ENCODE data around the gene FAR1.
A peak's percentile ranks its signal among the peaks of the same experiment; 100 is the strongest.

The FAR1 gene

DNA sequence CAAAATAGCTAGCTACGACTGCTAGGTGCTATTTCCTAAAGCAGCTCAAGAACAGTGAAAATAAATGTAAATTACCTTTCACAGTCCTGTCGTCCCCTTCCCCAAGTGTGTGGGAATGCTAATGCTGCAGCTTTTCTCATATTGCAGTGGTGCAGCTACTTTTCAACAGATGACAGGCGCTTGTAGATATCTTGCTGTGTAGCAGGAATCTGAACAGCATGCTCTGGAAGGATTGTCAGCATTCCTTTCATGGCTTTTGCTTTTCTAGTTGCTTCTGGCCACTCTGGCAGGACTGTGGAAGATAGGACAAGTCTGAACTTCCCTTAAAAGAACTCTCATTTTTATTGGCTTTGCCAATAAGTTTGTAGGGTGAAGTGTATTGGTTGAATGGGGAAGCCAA lies 18.8 kb downstream of the FAR1 start:
- DNase-seq (no peak), ATAC-seq (no peak)
- Mint-ChIP-seq H3K27me3 (no peaks in the 10 kb centered on the region), H3K4me3 (no peak overlapping the region), H3K4me1 (no peaks in the 10 kb centered on the region), H3K9me3 (no peaks in the 10 kb centered on the region), H3K27ac (no peak overlapping the region)

DNA sequence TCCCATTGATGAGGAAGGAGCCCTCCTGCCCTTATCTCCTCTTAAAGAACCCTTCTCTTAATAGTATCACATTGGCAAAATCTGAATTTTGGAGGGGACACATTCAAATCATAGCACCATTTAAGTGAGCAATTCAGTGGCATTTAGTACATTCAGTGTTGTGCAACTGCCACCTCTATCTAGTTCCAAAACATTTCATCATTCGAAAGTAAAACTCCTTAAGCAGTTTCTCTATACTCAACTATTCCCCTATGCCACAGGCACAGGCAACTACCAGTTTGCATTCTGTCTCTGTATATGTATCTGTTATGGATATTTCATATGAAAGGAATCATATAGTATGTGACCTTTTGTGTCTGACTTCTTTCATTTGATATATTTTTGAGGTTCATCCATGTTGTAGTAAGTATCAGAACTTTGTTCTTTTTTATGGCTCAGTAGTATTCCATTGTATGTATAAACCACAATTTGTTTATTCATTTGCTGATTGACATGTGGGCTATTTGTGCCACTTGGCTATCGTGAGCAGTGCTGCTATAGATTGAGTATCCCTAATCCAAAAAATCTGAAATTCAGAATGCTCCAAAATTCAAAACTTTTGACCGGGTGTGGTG lies 22.9 kb downstream of the FAR1 start:
- H3K4me3 Mint-ChIP-seq = no peak overlapping the region
- peaks cover 5% of the 10 kb centered on the region for H3K4me1 Mint-ChIP-seq
- H3K27me3 Mint-ChIP-seq = no peaks in the 10 kb centered on the region
- no peaks in the 10 kb centered on the region for H3K9me3 Mint-ChIP-seq
- no peak for ATAC-seq
- DNase-seq = no peak
- H3K27ac Mint-ChIP-seq = no peak overlapping the region

DNA sequence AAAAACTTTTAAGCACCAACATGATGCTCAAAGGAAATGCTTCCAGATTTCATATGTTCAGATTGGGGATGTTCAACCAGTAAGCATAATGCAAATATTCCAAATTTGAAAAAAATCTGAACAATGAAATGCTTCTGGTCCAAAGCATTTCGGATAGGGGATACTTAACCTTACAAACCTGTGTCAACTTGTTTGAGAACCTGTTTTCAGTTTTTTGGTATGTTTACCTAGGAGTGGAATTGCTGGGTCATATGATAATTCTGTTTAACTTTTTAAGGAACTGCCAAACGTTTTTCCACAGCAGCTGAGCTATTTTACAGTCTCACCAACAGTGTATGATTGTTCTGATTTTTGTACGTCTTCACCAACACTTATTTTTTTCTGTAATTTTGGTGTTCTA lies 23.7 kb downstream of the FAR1 start:
- H3K27me3 Mint-ChIP-seq = no peaks in the 10 kb centered on the region
- H3K4me3 Mint-ChIP-seq = no peak overlapping the region
- ATAC-seq = no peak
- H3K27ac Mint-ChIP-seq = no peak overlapping the region
- DNase-seq = no peak
- peaks cover 5% of the 10 kb centered on the region for H3K4me1 Mint-ChIP-seq
- no peaks in the 10 kb centered on the region for H3K9me3 Mint-ChIP-seq

DNA sequence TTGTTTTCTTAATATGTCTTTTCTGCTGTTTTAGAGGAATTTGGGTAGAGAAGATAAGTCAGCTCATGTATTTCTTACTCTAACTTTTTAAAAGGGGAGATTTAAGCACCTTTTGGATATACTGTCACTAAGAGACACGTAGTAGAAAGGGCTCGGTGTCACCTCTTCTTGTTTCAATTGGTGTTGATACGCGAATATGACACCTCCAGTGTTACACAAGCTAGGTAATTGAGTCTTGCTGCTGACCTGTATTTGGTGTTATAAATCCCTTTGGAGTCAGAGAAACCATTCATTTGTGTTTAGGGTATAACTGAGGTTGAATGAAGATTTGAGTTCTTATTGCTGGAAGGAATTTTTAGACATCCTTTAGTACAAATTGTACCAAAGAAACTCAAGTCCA lies 25.6 kb downstream of the FAR1 start:
- no peaks in the 10 kb centered on the region for H3K27me3 Mint-ChIP-seq
- ATAC-seq (no peak), DNase-seq (no peak)
- H3K9me3 Mint-ChIP-seq = no peaks in the 10 kb centered on the region
- H3K4me3 Mint-ChIP-seq = no peak overlapping the region
- H3K4me1 Mint-ChIP-seq = peaks cover 5% of the 10 kb centered on the region
- peak overlapping the region in 1 of 2 donors; percentile 28 for H3K27ac Mint-ChIP-seq

DNA sequence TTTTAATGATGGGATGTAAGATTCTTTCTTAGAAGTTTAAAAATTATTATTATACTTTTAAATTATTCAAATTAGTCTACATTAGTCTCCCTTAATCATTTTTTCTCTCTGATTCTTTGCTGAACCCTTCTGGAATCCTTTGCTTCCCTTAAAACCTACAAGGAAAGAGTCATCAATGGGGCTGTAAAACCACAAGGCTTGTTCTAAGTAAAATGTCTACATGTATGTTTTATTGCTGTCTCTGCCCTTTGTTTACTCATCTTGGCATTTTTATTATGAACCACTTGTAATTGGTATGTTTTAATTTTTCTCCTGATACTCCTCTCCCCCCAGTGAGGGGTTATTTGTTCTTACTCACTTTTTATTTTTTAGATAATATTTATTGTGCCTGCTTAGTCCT lies 27.4 kb downstream of the FAR1 start:
- DNase-seq (no peak), ATAC-seq (no peak)
- H3K27me3 Mint-ChIP-seq = no peaks in the 10 kb centered on the region
- H3K4me3 Mint-ChIP-seq = no peak overlapping the region
- H3K9me3 Mint-ChIP-seq = no peaks in the 10 kb centered on the region
- H3K27ac Mint-ChIP-seq = no peak overlapping the region
- peaks cover 5% of the 10 kb centered on the region for H3K4me1 Mint-ChIP-seq

DNA sequence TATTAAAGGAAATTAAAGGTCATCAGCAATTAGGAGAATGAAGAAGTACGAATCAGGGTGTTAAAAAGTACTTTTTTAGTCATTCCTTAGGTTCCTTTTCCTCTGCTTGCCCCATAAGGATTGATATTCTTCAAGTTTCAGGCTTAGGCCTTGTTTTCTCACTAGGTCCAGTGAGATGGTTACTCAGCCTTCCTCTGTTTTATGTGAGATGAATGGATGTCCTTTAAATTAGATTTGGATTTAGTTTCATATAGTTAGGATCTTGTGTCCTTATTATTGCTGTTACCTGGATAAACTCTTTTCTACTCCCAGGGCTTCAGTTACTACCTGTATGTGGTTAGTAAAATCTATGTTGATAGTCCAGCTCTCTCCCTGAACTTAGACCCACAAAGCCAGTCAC lies 29.2 kb downstream of the FAR1 start:
- Mint-ChIP-seq H3K9me3 (no peaks in the 10 kb centered on the region), H3K4me3 (no peak overlapping the region), H3K4me1 (peaks cover 5% of the 10 kb centered on the region), H3K27me3 (no peaks in the 10 kb centered on the region), H3K27ac (no peak overlapping the region)
- DNase-seq = no peak
- ATAC-seq = no peak

DNA sequence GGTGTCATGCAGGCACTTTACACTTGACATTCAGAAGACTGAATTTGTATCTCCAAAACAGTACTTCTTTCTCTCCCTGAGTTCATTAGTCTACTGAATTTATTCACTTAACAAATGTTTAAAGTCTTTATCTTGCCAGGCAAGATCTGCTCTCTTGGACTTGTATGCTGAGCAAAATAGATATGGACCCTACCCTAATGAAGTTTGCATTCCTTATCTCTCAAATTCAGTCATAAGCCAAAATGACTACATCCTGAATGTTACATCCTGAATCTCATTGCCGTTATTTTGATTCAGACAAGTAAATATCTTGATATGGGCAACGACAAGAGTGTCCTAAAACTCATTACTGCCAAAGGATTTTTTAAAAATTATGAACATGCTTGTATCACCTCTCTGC lies 29.7 kb downstream of the FAR1 start:
- Mint-ChIP-seq H3K4me3 (no peak overlapping the region), H3K9me3 (no peaks in the 10 kb centered on the region), H3K27me3 (no peaks in the 10 kb centered on the region), H3K27ac (no peak overlapping the region), H3K4me1 (peaks cover 5% of the 10 kb centered on the region)
- DNase-seq (no peak), ATAC-seq (no peak)

DNA sequence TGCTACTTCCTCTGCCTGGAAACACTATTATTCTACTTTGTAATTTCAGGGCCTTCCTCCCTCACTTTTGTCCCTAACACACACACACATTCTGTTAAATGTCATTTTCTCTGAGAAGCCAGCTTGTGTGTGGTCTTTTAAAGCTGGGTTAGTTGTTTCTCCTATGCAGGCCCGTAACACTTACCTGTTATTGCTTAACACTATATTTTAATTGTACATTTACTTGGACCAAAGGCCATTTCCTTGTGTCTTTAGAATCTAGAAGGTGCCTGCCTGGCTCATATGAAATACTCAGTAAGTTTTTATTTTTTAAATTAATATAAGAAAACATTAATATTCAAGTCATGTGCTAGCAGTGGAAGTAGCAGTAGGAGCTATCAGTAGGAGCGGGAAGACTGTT lies 30.6 kb downstream of the FAR1 start:
- no peak overlapping the region for H3K27ac Mint-ChIP-seq

DNA sequence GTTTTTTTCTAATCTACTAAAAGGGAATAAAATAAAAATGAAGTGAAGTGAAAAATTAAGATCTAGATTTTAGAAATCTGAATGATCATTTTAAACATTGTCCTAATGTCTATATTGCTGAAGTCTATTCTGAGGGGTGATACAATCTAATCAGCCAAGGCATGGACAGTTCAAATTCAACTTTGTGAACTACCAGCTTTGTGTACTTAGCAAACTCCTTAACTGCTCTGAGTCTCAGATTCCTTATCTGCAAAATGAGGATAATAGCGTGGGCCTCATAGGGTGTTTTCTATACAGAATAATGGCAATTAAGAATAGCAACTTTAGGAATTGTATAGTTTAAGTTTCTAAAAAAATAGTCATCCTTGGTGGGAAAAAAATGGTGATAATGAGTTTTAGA lies 31.4 kb downstream of the FAR1 start:
- Mint-ChIP-seq H3K27ac (no peak overlapping the region), H3K4me3 (no peak overlapping the region)

More for the DNA sequence above, 30.6 kb downstream of the FAR1 start:
- H3K4me1 Mint-ChIP-seq = peaks cover 2% of the 10 kb centered on the region
- no peaks in the 10 kb centered on the region for H3K9me3 Mint-ChIP-seq
- no peak overlapping the region for H3K4me3 Mint-ChIP-seq
- no peaks in the 10 kb centered on the region for H3K27me3 Mint-ChIP-seq
- ATAC-seq (no peak), DNase-seq (no peak)

DNA sequence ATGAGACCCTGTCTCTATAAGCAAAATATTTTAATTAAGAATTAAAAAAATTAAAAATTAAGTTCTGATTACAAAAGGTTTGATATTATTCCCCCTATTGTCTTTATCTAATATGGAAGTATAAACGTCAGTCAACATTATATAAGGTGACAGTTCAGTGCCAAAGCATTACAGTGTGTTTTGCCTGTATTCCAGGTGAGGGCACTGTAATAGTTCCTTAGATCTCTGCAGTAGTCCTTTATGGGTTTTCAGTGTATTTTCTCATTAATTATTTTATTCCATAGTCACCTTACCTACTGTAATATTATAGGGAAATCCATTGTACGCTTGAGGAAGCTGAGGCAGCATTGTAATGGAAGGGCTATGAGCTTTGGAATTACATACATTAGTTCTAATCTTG lies 33.0 kb downstream of the FAR1 start:
- H3K4me3 Mint-ChIP-seq = no peak overlapping the region
- H3K27ac Mint-ChIP-seq = no peak overlapping the region
- H3K27me3 Mint-ChIP-seq = no peaks in the 10 kb centered on the region
- no peaks in the 10 kb centered on the region for H3K4me1 Mint-ChIP-seq
- DNase-seq (no peak), ATAC-seq (no peak)
- no peaks in the 10 kb centered on the region for H3K9me3 Mint-ChIP-seq

More for the DNA sequence above, 31.4 kb downstream of the FAR1 start:
- H3K4me1 Mint-ChIP-seq = no peaks in the 10 kb centered on the region
- DNase-seq (no peak), ATAC-seq (no peak)
- H3K27me3 Mint-ChIP-seq = no peaks in the 10 kb centered on the region
- H3K9me3 Mint-ChIP-seq = no peaks in the 10 kb centered on the region

DNA sequence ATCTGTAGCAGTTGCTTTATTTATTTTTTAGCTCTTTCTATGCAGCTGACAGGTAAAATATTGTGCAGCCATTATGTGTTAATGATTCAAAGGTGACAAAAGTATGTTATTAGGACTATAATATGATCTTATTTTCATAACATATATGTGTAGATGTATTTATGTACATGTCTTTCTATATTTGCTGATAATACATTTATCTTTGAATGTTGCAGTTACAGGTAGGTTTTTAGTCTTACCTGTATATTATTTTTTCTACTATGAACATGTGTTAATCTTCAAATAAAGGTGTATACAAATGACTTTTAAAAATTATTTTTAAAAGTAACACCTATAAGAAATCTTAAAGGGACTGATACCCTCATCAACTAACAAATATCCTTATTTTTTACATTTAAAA lies 33.6 kb downstream of the FAR1 start:
- Mint-ChIP-seq H3K9me3 (no peaks in the 10 kb centered on the region), H3K27ac (no peak overlapping the region), H3K4me1 (no peaks in the 10 kb centered on the region), H3K27me3 (no peaks in the 10 kb centered on the region), H3K4me3 (no peak overlapping the region)
- ATAC-seq = no peak
- DNase-seq = no peak

DNA sequence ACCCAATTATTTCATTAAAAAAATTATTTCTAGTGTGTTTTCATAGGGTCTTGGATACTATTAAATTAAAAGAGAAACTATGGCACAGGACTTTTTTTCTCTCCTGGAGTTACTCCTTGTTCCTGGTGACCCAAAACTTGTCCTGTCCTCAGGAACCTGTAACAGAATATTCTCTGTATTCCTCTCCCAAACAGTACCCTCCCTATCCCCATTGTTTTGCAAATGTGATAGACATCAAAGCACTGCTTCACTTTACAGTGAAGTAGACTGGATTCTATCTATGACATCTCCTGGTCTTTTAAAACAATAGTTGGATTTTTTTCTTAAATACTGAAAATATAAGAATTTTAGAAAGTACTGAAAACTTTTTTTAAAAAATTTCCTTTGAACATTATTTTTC lies 37.2 kb downstream of the FAR1 start:
- ATAC-seq (no peak), DNase-seq (no peak)
- Mint-ChIP-seq H3K9me3 (no peaks in the 10 kb centered on the region), H3K4me3 (no peak overlapping the region), H3K27ac (no peak overlapping the region), H3K4me1 (no peaks in the 10 kb centered on the region), H3K27me3 (no peaks in the 10 kb centered on the region)

DNA sequence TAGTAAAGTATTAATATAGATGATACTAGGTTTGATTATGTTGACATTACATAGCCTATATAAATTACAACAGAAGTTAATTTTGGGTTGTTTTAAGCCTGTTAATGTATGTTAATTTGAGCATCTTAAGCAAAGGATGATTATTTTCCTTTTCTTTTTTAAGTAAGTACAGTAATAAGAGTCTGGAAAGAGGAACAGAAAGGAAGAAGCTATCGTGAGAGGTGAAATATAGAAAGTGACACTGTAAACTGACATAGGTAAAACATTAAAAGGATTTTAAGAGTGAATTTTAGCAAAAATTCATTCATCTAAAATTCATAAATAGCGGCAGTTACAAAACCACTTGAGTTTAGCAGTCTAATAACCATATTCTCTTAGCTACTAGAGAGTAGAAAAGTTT lies 45.5 kb downstream of the FAR1 start:
- DNase-seq = no peak
- ATAC-seq = no peak
- H3K27me3 Mint-ChIP-seq = no peaks in the 10 kb centered on the region
- H3K27ac Mint-ChIP-seq = no peak overlapping the region
- no peak overlapping the region for H3K4me3 Mint-ChIP-seq
- H3K9me3 Mint-ChIP-seq = no peaks in the 10 kb centered on the region
- H3K4me1 Mint-ChIP-seq = no peaks in the 10 kb centered on the region

DNA sequence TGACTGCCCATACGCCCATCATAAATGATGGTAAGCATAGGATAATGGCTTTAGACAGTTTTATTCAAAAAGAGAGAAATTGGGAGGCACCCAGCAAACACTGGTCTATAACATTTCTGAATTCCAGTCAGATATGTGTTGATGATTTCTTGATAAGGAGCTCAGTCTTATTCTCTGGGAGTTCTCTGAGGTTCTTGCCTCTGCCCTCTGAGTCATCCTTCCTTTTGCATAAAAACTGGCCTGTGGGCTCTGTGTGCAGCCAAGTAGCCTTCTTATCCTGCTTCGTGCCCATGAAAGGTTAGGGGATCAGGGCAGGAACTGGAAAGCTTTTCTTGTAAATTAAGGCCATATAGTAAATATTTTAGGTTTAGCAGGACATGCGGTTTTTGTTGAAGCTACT lies 48.9 kb downstream of the FAR1 start:
- H3K27ac Mint-ChIP-seq = no peak overlapping the region
- ATAC-seq = no peak
- H3K4me3 Mint-ChIP-seq = no peak overlapping the region
- H3K9me3 Mint-ChIP-seq = no peaks in the 10 kb centered on the region
- no peak for DNase-seq
- no peaks in the 10 kb centered on the region for H3K27me3 Mint-ChIP-seq
- H3K4me1 Mint-ChIP-seq = no peaks in the 10 kb centered on the region

DNA sequence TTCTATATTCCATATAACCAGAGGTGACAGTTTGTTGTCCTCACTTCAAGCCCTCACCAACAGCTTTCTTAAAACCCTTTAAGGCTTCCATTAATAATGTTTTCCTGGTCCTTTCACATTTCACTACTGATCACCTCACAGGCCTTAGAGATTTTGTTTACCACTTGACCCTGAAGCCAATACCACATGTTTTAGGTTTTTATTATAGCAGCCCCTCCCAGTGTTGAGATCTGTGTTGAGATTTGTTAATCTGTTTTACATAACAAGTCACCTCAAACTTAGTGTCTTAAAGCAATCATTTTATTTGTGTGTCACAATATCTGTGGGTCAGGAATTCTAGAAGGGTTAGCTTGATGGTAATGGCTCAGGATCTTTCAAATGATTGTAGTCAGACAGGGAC lies 49.9 kb downstream of the FAR1 start:
- Mint-ChIP-seq H3K4me1 (no peaks in the 10 kb centered on the region), H3K27ac (peak overlapping the region in 1 of 2 donors; percentile 28)

DNA sequence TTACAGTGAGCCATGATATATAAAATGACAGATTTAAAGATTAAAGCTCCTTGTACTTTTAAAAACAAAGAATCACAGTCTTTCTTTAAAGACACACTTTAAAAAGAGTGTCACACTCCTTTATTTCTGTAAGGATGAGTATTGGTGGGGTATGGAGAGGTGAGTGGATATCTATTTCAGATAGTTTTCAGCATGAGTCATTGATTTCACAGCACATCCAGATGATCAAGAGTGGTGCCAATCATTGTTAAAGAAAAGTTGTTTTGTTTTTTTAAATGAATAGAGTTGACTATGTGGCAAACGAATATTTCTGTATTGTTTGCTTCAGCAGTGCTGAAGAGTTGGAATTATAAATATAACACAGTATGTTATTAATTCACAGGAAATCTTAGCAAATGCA lies 52.5 kb downstream of the FAR1 start:
- peak overlapping the region in 1 of 2 donors; percentile 81 for H3K27ac Mint-ChIP-seq
- H3K27me3 Mint-ChIP-seq = no peaks in the 10 kb centered on the region
- no peak for DNase-seq
- no peak for ATAC-seq
- H3K4me1 Mint-ChIP-seq = no peaks in the 10 kb centered on the region
- H3K4me3 Mint-ChIP-seq = no peak overlapping the region
- no peaks in the 10 kb centered on the region for H3K9me3 Mint-ChIP-seq

More for the DNA sequence above, 49.9 kb downstream of the FAR1 start:
- H3K9me3 Mint-ChIP-seq = no peaks in the 10 kb centered on the region
- DNase-seq = no peak
- ATAC-seq = no peak
- no peaks in the 10 kb centered on the region for H3K27me3 Mint-ChIP-seq
- no peak overlapping the region for H3K4me3 Mint-ChIP-seq

DNA sequence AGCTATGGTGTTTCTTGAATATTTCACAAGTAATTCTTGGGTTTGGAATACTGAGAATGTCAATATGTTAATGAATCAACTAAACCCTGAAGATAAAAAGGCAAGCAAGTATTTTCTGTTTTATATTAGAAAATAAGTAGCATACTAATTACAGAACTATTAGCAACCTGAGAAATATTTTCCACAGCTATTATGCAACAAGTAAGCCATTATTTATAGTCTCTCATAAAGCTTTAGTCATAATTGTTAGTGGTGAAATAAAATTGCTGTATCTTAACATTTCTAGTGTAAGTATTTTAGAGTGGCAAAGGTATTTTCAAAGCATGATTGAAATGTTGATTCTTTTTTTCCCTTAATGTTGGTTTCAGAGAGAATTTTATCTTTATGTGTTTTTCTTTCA lies 53.3 kb downstream of the FAR1 start:
- Mint-ChIP-seq H3K4me3 (no peak overlapping the region), H3K27me3 (no peaks in the 10 kb centered on the region), H3K27ac (no peak overlapping the region), H3K9me3 (no peaks in the 10 kb centered on the region), H3K4me1 (no peaks in the 10 kb centered on the region)
- ATAC-seq (no peak), DNase-seq (no peak)
